Non-pigmented ciliary epithelial cell (primary cell): Measurements from ENCODE around the gene DYNLT2B.
A peak's percentile ranks its signal among the peaks of the same experiment; 100 is the strongest.
"Not testable (repeated sequence)": the region's sequence is repeated elsewhere in the genome, so short reads cannot be mapped to it uniquely, and the experiment has no call there.

Source experiments
- DNase-seq: peaks from one replicate; pipeline ENCODE4 v3.0.0-alpha.2; 2010; ENCODE audit warnings: low read depth

DYNLT2B gene

DNA sequence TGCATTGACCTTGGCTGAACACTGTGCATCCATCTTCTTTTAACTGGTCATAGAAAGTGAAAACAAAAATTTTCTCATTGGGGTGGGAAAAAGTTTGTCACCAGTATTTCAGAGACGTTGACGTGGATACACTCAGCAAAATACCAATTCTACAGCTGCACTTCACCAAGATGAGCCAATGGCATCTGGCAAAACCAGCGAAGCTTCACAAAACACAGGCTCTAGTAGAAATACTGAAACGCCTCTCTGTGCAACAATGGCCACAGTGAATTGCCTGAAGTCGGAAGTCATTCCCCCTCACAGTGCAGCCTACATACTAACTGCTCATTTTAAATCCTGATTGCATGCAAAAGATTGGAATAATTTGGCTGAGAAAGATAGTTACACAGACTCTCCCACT lies 47.5 kb downstream of the DYNLT2B start:
- DNase-seq = no peak

- DNase-seq = no peak
These were observed 49.5 kb downstream of the DYNLT2B start for GRCh38 chr3:196268284-196269163.

GRCh38 chr3:196263819-196264218 lies 54.2 kb downstream of the DYNLT2B start:
- no peak for DNase-seq

DNA sequence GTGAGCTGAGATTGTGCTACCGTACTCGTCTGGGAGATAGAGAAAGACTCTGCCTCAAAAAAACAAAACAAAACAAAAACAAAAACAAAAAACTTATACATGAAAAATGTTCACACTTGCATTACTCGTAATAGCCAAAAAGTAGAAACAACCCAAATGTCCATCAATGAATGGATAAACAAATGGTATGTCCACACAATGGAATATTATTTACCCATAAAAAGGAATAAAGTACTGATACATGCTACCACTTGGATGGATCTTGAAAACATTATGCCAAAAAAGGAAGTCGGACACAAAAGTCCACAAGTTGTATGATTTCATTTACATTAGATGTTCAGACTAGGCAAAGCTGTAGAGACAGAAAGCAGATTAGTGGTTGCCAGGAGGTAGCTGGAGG lies 57.3 kb downstream of the DYNLT2B start:
- no peak for DNase-seq

DNA sequence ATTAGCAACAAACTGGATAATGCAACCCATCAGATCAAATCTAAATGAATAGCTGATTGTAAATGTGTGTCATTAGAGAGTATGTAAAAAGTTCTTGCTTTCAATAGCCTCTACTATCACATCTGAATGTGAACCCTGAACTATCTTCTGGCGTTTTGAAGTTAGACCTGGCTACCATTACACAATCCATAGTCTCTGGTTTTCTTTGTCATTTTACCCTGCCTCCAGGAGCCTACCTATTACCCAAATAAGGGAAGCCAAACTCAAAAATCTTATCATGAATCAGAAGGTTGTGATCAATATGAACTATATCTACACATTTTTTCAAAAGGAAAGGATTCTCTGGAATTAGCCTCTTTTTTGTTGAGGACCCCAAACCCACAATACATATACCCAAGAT lies 62.3 kb downstream of the DYNLT2B start:
- DNase-seq = no peak

- DNase-seq = no peak
These were observed 63.4 kb downstream of the DYNLT2B start for GRCh38 chr3:196254376-196255283.

GRCh38 chr3:196251918-196252317 lies 66.1 kb downstream of the DYNLT2B start:
- no peak for DNase-seq

DNA sequence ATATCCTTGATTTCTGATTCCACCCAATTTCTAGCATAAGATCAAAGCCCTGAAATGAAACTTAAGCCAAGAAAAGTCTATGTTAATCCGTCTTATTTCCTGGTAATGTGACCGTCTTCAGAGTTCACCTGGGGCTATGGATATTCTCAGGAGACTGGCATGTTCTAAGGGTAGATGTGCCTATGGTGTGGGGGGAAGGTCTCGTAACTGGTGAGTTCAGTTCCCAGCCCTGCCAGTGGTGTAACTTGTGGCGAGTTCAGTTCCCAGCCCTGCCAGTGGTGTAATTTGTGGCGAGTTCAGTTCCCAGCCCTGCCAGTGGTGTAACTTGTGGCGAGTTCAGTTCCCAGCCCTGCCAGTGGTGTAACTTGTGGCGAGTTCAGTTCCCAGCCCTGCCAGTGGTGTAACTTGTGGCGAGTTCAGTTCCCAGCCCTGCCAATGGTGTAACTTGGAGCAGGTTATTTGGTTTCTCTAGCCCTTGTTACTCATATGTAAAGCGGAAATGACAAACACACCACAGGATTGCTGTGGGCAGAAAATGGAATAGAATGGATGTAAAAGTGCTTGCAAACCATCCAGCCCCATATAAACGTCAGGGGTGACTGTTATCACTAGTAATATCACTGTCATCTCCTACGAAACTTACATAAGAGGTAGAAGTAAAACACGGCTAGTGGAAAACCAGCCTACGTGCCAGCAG lies 71.3 kb downstream of the DYNLT2B start:
- DNase-seq = peak; percentile 53

DNA sequence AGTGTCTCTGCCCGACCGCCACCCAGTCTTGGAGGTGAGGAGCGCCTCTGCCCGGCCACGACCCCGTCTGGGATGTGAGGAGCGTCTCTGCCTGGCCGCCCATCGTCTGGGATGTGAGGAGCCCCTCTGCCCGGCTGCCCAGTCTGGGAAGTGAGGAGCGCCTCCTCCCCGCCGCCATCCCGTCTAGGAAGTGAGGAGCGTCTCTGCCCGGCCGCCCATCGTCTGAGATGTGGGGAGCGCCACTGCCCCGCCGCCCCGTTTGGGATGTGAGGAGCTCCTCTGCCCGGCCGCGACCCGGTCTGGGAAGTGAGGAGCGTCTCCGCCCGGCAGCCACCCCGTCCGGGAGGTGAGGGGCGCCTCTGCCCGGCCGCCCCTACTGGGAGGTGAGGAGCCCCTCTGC lies 73.9 kb downstream of the DYNLT2B start:
- not testable (repeated sequence) for DNase-seq

GRCh38 chr3:196241704-196242103 lies 76.3 kb downstream of the DYNLT2B start:
- no peak for DNase-seq
